GM10266 (cell line): ENCODE measurements around the gene KRTAP4-9.
"Not testable (repeated sequence)": the region's sequence is repeated elsewhere in the genome, so short reads cannot be mapped to it uniquely, and the experiment has no call there.

Experiments used
- DNase-seq: peaks from one replicate; pipeline ENCODE4 v3.0.0; 2012; ENCODE audit errors: extremely low spot score
- TF ChIP-seq, protein P1 (sequence below): IDR thresholded peaks from 2 replicates; pipeline ENCODE4 v1.5.1; 2012; ENCODE audit warnings: mild to moderate bottlenecking, low read depth; ENCODE audit not compliant: control insufficient read depth, insufficient read depth; ENCODE audit errors: missing control alignments

KRTAP4-9 gene

DNA sequence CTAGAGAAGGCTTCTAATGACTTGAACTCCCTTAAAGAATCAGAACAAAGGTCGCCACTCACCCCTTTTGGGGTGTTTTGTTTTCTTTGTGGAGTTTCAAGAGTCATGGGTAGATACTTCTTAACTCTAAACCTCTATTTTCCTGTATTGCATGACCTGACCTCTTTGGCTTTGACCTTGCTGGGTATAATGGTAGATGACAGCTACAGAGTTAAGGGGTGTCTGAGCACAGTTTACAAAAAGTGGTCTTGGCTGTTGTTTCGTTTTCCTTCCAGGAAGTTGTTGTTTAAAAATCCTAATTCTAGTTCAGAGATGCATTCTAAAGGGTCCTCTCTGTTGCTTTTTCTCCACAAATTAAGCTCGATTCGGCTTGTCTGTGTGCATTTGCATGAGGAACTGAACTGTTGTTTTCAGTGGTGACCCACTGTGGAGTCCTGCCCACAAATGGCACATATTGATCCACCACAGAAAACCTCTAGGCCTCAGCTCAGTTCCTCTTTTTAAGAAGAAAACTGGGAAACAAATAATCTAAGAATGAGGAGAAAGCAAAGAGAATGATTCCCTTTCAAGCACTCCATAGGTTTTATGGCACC, 16.3 kb upstream of the KRTAP4-9 start:
- not testable (repeated sequence) for DNase-seq

DNA sequence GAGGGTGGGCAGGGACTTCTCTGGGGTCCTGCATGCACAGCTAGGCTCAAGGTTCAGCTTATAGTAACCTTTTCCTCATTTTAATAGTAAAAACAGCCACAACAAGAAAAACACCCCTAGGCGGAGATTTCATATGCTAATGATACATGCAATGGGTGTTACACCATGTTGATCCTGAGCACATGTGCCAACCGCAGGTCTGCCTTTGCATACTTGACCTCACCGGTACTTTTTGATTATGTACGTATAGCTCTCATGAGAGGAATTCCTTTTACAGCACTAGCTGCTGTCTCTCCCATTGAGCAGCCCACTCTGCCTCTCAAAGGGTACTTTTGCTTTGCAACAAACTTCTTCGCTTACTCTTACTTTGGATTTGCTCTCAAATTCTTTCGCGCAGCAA, 9.1 kb upstream of the KRTAP4-9 start:
- no peak for DNase-seq
- TF ChIP-seq, protein P1, sequence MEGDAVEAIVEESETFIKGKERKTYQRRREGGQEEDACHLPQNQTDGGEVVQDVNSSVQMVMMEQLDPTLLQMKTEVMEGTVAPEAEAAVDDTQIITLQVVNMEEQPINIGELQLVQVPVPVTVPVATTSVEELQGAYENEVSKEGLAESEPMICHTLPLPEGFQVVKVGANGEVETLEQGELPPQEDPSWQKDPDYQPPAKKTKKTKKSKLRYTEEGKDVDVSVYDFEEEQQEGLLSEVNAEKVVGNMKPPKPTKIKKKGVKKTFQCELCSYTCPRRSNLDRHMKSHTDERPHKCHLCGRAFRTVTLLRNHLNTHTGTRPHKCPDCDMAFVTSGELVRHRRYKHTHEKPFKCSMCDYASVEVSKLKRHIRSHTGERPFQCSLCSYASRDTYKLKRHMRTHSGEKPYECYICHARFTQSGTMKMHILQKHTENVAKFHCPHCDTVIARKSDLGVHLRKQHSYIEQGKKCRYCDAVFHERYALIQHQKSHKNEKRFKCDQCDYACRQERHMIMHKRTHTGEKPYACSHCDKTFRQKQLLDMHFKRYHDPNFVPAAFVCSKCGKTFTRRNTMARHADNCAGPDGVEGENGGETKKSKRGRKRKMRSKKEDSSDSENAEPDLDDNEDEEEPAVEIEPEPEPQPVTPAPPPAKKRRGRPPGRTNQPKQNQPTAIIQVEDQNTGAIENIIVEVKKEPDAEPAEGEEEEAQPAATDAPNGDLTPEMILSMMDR: no peak

DNA sequence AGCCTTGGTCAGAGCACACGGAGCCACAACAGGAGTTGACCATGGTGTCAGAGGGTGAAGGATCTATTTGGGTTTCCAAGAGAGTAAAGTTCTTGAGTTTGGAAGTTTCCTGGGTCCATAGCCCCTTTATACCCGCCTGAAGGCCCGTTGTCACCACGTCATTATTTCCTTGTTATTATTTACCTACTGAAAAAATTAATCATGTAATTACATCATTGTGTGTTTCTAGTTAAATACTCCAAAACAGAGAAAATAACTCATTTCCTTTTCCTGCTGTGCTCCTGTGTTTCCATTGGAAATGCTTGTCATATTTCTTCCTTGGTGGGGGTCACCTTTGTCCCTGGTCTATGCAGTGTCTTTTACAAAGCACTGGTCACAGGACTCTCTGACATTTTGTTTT, 7.1 kb upstream of the KRTAP4-9 start, which contains the start of gene KRTAP4-8:
TSS of gene KRTAP4-8 (minus strand) at position 101 of the 400 bp plus-strand sequence. CDS start at position 43, 58 bp downstream.
- TF ChIP-seq, protein P1: no peak
- no peak for DNase-seq

DNA sequence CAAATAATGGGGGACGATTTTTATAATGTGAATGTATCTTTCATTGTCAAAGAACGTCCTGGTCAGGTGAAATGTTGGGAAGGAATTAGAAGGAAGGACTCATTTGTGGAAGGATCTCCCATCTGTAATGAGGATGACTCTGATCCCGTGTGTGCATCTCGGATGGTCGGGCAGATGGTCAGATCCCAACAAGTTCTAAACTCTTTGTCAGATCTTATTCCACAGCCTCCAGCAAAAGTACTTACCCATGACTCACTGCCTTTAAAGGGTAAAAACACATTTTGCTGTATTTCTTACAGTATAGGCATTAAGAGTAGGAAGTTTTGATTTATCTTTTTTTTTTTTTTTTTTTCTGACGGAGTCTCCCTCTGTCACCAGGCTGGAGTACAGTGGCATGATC, 6.7 kb upstream of the KRTAP4-9 start:
- TF ChIP-seq, protein P1: no peak
- no peak for DNase-seq

DNA sequence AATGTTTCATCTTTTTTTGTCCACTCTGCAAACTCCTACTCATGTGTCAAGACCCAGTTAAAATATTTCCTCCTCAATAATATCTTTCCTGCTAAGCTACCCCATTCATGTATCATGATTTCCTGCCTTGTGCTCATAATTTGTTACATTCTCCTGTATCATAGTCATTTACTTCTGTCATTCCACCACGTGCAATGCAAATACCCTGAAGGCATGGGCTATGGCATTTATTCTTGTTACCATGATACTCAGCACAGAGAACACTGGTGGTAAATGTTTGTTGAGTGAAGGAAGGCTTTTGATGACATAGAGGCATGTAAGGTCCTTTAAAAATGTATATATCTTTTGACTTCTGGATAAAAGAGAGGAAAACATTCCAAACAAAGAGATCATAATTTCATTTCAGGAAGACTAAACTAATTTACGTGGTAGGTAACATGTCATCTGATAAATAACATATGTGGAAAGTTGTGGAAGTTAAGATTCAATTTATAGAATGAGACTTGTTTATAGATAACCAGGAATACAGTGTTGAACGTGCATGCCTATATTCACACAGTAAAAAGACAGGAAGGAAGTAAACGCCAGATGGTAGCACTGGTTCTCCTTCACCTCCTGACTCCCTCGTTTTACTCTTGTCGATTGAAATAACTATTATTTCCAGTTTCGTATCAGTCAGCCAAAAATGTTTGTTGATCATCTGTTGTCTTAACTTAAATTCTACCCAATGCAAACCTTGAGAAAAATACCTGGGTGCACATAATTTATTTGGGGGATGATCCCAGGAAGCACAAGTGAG, 5.3 kb upstream of the KRTAP4-9 start:
- not testable (repeated sequence) for DNase-seq

DNA sequence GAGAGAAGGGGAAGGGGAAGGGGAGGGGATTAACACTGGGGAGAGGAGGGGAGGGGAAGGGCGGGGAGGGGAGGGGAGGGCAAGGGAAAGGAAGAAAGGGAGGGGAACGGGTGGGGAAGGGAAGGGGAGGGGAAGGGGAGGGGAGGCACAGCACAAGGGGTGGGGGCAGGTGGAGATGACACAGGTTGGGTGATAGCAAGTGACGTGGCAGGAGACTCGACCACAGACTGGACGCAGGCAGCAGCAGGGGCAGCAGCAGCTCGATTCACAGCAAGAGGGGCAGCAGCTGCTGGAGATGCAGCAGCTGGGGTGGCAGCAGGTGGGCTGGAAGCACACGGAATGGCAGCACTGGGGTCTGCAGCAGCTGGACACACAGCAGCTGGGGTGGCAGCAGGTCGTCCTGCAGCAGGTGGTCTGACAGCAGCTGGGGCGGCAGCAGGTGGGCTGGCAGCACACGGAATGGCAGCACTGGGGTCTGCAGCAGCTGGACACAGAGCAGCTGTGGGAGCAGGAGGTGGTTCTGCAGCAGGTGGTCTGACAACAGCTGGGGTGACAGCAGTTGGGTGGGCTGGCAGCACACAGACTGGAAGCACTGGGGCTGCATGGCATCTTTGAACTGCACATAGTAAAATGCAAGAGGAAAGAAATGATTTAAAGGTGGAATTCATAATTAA, 3.5 kb upstream of the KRTAP4-9 start, which contains the start of gene KRTAP4-16:
TSS of gene KRTAP4-16 (minus strand) at position 624 of the 674 bp plus-strand sequence. CDS start at position 624, 0 bp downstream.
- TF ChIP-seq, protein P1: no peak
- DNase-seq: no peak

DNA sequence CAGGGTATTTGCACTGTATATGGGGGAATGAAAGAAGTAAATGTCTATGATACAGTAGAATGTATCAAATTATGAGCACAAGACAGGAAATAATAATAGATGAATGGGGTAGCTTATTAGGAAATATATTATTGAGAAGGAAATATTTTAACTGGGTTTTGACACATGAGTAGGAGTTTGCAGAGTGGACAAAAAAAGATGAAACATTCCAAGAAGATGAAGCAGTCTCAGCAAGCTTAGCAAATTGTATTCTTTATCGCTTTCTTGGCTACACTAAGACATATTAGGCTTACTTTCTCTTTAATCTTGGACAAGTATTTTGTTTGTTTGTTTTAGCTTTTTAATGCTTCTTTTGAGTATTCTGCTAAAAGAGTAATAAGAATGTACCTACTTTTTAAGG, 1.3 kb upstream of the KRTAP4-9 start:
- TF ChIP-seq, protein P1: no peak
- no peak for DNase-seq

DNA sequence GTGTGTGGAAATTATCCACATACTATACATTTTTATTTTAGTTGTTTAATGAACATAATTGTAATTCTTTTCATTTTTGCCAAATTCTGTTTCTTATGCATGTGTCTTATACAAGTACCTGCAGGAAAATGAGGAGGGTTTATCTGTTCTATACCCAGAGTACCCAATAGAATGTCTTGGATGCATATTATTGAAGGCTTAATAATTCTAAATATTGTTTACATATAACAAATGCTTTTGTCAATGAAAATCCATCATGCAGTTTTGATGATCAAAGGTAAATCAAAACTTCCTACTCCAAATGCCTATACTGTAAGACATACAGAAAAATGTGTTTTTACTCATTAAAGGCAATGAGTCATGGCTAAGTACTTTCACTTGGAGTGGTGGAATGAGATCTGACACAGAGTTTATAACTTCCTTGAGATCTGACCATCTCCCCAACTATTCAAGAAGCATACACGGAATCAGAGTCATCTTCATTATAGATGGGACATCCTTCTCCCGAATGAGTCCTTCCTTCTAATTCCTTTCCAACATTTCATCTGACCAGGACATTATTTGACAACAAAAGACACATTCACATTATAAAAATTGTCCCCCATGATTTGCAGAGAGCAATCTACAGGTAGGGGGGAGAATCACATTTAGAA, 677 bp upstream of the KRTAP4-9 start:
- not testable (repeated sequence) for DNase-seq
